Hematopoietic multipotent progenitor cell treated with erythropoietin and hydrocortisone succinate and interleukin-3 and kit ligand, for 6 days (in vitro differentiated cells): ENCODE data around the gene RIMBP3B.
"Not testable (repeated sequence)": the region's sequence is repeated elsewhere in the genome, so short reads cannot be mapped to it uniquely, and the experiment has no call there.

Experiments
- DNase-seq: peaks from one replicate; pipeline ENCODE4 v3.0.0-alpha.2; 2015

RIMBP3B gene, protein sequence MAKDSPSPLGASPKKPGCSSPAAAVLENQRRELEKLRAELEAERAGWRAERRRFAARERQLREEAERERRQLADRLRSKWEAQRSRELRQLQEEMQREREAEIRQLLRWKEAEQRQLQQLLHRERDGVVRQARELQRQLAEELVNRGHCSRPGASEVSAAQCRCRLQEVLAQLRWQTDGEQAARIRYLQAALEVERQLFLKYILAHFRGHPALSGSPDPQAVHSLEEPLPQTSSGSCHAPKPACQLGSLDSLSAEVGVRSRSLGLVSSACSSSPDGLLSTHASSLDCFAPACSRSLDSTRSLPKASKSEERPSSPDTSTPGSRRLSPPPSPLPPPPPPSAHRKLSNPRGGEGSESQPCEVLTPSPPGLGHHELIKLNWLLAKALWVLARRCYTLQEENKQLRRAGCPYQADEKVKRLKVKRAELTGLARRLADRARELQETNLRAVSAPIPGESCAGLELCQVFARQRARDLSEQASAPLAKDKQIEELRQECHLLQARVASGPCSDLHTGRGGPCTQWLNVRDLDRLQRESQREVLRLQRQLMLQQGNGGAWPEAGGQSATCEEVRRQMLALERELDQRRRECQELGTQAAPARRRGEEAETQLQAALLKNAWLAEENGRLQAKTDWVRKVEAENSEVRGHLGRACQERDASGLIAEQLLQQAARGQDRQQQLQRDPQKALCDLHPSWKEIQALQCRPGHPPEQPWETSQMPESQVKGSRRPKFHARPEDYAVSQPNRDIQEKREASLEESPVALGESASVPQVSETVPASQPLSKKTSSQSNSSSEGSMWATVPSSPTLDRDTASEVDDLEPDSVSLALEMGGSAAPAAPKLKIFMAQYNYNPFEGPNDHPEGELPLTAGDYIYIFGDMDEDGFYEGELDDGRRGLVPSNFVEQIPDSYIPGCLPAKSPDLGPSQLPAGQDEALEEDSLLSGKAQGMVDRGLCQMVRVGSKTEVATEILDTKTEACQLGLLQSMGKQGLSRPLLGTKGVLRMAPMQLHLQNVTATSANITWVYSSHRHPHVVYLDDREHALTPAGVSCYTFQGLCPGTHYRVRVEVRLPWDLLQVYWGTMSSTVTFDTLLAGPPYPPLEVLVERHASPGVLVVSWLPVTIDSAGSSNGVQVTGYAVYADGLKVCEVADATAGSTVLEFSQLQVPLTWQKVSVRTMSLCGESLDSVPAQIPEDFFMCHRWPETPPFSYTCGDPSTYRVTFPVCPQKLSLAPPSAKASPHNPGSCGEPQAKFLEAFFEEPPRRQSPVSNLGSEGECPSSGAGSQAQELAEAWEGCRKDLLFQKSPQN (N-terminal part only)

DNA sequence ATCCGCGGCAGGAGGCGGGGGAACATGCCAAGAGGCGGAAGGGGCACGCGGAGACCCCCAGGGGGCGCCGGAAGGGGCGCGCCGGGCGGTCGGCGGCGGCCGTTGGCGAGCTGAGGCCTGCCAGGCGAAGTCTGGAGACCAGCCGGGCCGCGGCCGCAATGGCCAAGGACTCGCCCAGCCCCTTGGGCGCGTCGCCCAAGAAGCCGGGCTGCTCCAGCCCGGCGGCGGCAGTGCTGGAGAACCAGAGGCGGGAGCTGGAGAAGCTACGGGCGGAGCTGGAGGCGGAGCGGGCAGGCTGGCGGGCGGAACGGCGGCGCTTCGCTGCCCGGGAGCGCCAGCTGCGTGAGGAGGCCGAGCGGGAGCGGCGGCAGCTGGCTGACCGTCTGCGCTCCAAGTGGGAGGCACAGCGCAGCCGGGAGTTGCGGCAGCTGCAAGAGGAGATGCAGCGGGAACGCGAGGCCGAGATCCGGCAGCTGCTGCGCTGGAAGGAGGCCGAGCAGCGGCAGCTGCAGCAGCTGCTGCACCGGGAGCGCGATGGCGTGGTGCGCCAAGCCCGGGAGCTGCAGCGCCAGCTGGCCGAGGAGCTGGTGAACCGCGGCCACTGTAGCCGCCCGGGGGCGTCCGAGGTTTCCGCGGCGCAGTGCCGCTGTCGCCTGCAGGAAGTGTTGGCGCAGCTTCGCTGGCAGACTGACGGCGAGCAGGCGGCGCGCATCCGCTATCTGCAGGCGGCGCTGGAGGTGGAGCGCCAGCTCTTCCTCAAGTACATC lies at the start of gene RIMBP3B:
TSS of gene RIMBP3B (plus strand) at position 51 of the 767 bp plus-strand sequence. CDS start at position 159, 108 bp downstream.
- DNase-seq, result not testable (repeated sequence)

DNA sequence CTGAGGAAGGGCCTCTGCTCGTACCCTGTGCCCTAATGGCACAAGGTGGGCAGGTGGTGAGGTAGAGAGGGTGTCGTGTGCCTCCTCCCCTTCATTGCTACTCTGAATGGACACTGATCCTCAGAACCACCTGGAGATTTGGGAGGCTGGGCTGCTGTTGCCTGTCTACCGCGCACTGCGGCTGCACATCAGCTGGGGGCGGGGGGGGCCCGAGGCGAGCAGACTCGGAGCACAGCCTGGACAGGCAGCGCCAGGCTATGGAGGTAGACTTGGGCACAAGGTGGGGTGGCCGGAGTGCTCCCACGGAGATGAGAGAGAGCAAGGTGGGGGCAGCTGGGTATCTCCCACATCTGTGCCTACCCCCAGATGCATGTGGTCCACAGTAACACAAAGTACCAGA lies 26.0 kb upstream of the RIMBP3B start:
- not testable (repeated sequence) for DNase-seq

DNA sequence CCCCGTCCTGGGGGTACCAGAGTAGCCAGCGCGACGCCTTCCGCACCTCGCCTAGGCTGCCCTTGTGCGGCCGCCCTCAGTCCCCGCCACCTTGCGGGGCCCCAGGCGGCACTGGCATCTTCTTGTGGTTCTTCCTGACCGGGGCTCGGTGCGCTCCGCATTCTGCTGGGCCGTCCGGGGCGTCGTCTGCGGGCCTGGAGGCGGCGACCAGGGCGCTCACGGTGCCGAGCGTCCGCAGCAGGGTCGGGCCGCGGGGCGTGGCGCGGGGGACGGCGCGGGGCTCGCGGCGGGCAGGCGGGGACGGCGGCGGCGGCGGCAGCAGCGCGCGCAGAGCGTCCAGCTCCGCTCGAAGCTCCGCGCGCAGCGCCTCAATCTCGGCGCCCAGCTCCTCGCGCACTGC lies 23.0 kb upstream of the RIMBP3B start:
- not testable (repeated sequence) for DNase-seq

DNA sequence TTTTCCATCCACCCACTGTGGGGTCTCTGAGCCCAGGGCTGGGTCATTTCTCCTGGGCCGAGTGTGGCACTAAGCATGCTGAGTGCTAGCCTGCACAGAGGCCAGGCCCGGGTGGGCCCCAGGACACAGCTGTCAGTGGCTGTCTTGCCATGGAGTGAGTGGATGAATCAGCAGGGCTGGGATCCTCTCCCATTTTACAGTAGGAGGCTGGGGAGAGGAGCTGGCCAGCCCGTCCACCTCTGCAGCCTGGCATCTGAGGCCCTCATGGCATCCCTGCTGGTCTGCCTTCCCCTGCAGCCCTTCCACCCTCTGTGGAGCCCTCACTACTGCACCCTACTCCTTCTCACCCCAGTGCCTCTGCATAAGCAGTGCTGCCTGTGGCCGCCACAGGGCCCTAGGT lies 21.1 kb upstream of the RIMBP3B start:
- not testable (repeated sequence) for DNase-seq

DNA sequence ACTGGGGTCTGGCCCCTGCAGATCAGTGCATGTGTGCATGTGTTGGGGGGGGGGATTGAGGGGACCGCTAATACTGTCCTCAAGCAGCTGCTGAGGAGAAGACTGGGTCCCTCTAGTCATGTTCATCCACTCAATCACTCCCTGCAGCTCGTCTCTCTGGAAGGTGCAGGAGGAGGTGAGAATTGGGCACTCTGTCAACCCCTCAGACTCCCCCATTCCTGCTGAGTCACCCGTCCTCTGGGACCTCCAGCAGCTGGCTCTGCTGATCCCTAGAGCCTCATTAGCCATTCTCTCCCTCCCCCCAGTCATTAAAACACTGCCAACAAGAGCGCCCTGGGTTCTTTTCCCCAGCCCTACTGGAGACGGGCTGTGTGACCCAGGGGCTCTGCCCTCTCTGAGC lies 20.5 kb upstream of the RIMBP3B start:
- not testable (repeated sequence) for DNase-seq

DNA sequence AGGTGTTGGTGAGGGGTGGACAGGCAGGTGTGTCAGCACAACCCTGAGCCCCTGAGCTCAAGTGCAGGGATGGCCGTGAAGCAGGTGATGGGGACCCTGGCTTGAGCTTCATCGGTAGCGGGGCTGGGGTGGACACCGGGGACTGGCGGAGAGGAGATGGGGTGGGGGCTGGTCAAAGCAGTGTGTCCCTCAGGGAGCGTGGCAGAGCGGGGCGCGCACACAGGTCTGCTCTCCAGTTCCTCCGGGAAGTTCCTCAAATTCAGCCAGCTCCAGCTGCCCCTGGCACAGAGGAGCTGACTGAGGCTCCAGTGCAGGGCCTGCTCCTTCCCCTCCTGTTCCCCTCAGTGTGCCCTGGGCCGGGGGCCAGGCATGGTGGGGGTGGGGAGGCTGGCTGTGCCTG lies 19.7 kb upstream of the RIMBP3B start:
- not testable (repeated sequence) for DNase-seq

DNA sequence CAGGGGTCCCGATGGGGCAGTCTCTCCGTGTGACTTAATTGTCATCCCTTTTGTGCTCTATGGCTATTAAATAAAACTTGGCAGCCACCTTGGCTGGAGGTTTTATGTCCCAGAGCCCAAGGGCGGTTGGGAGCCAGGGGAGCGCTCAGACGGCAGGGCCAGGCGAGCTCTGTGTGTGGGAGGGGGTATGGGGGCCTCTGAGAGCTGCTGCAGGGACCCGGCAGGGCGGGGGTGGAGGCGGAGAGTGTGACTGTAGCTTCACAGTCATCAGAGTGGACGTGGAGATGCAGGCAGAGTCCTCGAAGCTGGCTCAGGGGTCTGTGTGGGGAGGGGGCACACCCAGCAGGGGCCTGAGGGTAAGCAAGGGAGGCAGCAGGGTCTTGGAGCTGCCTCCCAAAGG lies 19.2 kb upstream of the RIMBP3B start:
- not testable (repeated sequence) for DNase-seq

DNA sequence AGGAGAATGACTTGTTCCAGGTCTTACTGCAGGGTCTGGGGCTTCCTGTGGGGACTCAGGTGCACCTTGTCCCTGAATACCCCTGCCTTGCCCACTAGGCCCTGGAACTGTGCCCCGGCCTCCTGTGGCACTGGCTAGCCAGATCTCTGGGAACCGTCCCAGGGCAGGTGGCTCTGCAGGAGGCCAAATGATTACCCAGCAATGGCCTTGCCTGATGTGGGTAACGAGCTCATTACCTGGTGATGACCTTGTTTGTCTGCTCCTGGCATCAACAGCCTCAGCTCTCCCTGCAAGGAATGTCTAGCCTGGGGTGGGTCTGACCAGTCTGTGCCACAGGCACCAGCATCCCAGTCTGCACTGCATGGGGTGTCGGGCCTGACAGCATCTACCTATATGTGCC lies 18.2 kb upstream of the RIMBP3B start:
- not testable (repeated sequence) for DNase-seq

DNA sequence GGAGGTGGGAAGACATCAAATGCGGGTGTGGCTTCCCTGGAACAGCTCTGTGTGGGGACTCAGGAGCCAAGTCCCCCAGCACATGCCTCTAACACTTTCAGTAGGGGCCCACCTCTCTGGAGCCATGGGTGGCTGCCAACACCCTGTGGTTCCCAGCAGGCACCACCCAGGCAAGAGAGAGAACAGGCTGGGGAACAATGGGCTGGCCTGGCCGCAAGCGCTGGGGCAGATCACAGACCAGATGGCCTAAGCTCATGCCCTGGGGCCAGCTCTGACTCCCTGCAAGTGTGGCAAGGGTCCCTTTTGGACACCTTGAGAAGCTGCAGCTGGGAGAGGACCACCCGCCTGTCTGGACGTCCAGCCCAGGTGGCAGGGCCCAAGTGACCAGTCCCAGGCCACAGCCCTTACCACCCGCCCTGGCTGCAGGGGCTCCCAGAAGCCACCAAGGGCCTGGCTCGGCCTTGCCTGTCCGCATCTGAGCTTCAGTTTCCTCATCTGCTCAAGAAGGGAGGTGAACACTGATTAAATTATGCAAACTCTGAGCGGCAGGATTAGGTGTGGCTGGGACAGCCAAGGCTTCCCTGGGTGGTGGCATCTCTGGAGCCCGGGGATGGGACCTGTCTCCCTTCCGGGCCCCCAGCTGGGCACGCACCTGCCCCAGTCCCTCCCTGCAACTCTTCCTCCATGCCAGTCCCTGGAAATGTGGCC lies 14.8 kb upstream of the RIMBP3B start:
- DNase-seq, result not testable (repeated sequence)

DNA sequence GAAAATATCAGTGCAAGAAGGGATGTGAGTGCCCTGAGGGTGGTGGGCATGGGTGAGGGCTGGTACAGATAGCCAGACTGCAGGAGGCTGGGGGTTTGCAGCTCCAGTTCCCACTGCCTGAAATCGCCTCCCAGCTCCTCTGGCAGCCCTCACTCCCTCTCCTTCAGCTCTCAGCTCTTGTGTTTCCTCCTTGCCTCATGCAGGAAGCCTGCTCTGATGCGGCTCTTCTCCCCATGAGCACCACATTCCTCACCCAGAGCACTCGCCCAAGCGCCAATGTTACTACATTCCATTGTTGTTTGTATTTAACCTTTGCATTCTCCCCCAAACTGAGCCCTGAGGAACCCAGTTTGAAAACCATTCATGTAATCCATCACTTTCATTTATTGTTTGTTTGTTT lies 7.7 kb upstream of the RIMBP3B start:
- DNase-seq, result not testable (repeated sequence)

DNA sequence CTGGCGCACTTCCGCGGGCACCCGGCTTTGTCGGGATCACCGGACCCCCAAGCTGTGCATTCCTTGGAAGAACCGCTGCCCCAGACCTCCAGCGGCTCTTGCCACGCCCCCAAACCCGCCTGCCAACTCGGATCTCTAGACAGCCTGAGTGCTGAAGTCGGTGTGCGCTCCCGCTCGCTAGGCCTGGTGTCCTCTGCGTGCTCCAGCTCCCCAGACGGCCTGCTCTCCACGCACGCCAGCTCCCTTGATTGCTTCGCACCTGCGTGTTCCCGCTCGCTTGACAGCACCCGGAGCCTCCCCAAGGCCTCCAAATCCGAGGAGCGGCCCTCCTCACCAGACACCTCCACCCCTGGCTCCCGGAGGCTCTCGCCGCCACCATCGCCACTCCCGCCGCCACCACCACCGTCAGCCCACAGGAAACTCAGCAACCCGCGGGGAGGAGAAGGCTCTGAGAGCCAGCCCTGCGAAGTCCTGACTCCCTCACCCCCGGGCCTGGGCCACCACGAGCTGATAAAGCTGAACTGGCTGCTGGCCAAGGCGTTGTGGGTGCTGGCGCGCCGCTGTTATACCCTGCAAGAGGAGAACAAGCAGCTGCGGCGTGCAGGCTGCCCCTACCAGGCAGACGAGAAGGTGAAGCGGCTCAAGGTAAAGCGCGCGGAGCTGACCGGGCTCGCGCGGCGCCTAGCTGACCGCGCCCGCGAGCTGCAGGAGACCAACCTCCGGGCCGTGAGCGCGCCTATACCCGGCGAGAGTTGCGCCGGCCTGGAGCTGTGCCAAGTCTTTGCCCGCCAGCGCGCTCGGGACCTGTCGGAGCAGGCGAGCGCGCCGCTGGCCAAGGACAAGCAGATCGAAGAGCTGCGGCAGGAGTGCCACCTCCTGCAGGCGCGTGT lies 1.2 kb downstream of the RIMBP3B start:
- not testable (repeated sequence) for DNase-seq

DNA sequence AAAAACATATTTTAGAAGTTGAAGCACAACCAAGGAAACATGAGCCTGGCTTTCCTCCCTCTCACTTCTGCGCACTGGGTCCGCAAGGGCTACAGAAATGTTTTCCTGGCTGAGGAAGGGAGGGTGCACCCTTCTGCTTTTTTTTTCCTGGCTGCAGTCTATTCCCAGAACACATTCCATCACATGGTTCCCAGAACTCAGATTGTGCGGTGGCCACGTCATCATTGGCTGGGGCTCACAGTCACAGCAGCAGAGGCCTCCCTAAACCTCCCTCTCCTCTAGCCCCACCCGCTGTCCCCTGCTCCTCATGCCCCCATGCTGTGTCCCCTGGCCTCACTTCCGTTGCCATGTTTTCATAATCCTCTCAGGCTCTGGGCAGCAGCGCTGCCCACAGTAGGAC lies 5.9 kb downstream of the RIMBP3B start:
- not testable (repeated sequence) for DNase-seq

DNA sequence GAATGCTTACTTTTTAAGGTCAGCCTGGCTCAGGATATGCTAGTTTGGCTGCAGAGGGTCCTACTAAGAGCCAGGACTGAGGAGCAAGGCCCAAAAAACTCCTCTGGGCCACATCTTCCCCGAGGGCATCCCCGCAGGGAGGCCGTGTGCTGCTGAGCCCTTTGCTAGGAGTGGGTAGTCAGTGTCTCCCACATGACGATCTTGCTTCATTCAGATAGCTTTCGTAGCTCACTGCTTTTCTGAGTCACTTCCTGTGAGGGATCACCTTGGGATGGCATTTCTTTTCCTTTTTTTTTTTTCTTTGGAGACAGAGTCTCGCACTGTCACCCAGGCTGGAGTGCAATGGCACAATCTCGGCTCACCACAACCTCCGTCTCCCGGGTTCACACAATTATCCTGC lies 6.5 kb downstream of the RIMBP3B start:
- not testable (repeated sequence) for DNase-seq

DNA sequence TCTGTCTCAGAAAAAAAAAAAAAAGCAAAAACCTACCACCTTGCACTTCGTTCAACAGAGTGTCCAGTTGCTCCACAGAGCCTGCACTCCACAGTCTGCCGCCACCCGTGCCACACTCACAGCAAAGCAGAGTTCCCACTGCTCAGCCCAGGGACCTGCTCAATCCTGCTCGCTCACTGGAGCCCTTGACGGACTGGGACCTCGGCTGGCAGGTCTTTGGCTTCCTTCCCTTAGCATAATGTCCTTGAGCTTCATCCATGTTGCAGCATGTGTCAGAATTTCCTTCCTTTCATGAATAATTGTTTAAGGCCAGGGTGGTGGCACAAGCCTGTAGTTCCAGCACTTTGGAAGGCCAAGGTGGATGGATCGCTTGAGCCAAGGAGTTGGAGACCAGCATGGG lies 11.1 kb downstream of the RIMBP3B start:
- DNase-seq, result not testable (repeated sequence)

DNA sequence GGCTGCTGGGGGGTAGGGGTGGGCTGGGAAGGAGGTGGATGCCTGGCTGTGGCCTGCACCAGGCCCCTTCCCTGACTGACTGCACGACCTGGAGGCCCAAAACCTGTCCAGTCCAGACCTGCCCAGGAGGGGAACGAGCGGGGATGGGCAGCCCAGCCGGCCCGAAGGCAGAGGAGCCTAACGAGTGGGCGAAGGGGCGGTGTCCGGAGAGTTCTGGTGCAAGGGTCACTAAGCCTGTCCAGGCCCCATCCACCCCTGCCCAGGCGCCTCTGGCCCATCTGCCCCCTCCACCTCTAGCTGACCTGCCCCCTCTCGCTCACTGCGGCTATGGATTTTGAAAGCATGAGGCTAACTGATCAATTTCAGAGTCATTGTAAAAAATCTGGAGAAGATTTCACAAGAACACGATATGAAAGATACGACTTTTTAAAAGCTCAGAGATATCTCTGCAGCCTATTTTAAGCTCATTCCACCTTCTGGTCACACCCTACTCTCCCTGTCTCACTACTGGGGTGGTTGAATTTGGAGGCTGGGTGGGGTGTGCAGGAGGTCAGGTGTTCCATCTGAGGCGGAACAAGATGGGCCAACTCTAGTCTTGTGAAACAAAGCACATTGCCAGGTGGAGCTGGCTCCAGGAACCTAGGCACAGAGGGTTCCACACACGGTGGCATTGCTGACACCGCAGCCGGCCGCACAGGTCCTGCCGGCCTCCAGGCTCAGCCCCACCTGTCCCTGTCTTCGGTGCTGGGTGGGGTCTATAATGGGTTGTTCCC lies 17.8 kb downstream of the RIMBP3B start:
- DNase-seq, result not testable (repeated sequence)

DNA sequence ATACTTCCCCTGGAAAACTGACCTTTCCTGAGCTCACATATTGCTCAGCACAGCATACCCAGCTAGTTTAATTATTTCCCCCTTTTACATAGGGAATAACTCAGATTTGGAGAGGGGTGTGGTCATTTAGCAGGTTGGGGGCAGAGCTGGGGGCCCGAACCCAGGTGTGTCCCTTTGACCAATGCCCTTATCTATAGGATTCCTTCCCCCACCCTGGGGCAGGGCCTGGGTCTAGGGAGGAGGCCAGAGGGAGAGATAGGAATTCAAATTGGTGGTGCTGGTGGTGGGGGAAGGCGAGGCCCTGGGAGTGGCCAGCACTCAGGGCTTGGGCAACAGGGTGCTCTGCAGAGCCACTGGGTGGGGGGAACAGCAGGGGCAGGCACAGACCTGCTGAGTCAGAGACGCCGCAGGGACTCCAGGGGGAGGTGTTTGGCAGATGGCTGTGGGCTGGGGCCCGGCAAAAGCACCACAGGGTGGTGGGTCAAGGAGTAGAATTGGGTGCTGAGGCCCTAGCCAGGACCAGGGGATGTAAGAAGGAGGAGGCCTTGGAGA lies 19.3 kb downstream of the RIMBP3B start:
- DNase-seq, result not testable (repeated sequence)

DNA sequence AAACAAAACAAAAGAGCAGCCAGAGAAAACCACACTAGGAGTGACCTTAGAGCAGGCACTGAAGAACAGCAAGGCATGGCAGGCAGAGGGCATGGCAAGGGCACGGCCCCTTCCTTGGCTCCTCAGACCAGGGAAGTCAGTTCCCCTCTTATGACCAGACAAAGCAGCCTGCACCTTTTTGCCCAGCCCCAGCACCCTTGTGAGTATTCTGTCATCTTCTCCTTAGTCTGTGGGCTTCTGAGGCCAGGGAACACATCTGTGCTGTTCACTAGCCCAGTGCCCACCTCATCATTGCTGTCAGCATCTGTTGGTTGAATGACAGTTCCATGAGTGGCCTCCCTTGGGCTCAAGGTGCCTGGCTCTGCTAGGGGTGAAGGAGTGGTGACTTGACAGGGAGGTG lies 23.6 kb downstream of the RIMBP3B start:
- not testable (repeated sequence) for DNase-seq

DNA sequence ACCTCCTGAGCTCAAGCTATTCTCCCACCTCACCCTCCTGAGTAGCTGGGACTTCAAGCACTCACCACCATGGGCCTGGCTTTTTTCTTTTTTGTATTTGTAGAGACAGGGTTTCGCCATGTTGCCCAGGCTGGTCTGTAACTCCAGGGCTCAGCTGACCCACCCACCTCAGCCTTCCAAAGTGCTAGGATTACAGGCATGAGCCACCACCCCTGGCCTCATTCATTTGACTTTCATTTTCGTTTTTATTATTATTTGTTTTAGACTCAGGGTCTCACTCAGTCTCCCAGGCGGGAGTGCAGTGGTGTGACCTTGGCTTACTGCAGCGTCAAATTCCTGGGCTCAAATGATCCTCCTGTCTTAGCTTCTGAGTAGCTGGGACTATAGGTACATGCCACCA lies 24.2 kb downstream of the RIMBP3B start:
- not testable (repeated sequence) for DNase-seq

DNA sequence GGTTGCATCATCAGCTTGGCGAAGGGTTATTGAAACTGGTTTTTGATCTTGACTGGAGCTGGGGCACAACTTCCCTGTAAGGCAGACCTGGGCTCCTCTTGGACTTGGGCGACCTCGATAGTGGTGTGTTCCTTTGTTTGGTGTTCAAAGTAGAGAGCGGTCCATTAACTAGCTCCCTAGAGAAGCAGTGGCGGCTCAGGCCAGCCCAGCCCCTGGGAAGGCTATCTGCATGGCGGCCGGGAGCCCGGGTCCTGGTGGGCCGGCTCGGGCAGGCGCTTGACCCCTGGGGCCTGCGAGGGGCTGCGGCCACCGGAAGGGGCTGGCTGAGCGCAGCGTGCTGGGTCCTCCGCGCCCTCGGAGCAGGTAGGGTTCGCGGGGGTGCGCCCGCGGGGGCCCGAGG lies 32.8 kb downstream of the RIMBP3B start:
- DNase-seq, result not testable (repeated sequence)
